Esophagus muscularis mucosa (tissue), 4 donors: ENCODE data around the gene ANKRD11. TPM values are rescaled to one million over a fixed set of nuclear protein-coding genes. Genes with fewer than 3 reads are reported as not detected.
A peak's percentile ranks its signal among the peaks of the same experiment; 100 is the strongest.

ENCODE experiments used
- DNase-seq: peaks from one replicate; pipeline ENCODE4 v3.0.0-alpha.2; 2017; ENCODE audit errors: extremely low spot score
- H3K27ac ChIP-seq, 4 donors: fragments of 200-600 bp; sonication (generic); replicated peaks in 1 of 4; 1 replicate in 3 of 4; 2 replicates in 1 of 4; pipeline ENCODE4 v1.5.1; 2016 to 2019; ENCODE audit warnings: mild to moderate bottlenecking in 1 of 4
- H3K27me3 ChIP-seq, 4 donors: fragments of 200-600 bp; sonication (generic); one replicate each; pipeline versions ENCODE4 v1.5.1 to v1.6.0; 2016 to 2019
- H3K36me3 ChIP-seq, 4 donors: fragments of 200-600 bp; sonication (generic); one replicate each; pipeline ENCODE4 v1.5.1; 2016 to 2019
- H3K4me1 ChIP-seq, 4 donors: fragments of 200-600 bp; sonication (generic); one replicate each; pipeline ENCODE4 v1.5.1; 2016 to 2019
- H3K4me3 ChIP-seq, 4 donors: fragments of 200-600 bp; sonication (generic); 1 replicate in 2 of 4; 2 replicates in 2 of 4; pipeline ENCODE4 v1.5.1; 2016 to 2019; ENCODE audit warnings: mild to moderate bottlenecking in 4 of 4, moderate library complexity in 1 of 4
- H3K9me3 ChIP-seq, 4 donors: fragments of 200-600 bp; sonication (generic); 1 replicate in 3 of 4; 2 replicates in 1 of 4; pipeline ENCODE4 v1.5.1; 2016 to 2019
- EP300 ChIP-seq: sonication (generic); formaldehyde crosslinking; IDR thresholded peaks from one replicate; pipeline ENCODE4 v1.6.1; 2017; ENCODE audit warnings: antibody characterized with exemption
- POLR2A ChIP-seq: fragments of 450-650 bp; IDR thresholded peaks from one replicate; pipeline ENCODE4 v1.6.1; 2017; ENCODE audit warnings: antibody characterized with exemption, moderate library complexity, mild to moderate bottlenecking, low read depth
- POLR2AphosphoS5 ChIP-seq, 2 donors: sonication (generic); formaldehyde crosslinking; IDR thresholded peaks; one replicate each; pipeline ENCODE4 v1.6.1; 2017; ENCODE audit warnings: antibody characterized with exemption in 2 of 2
- WGBS: methylation state at CpG from one replicate; pipeline ENCODE4 v1.1.5; 2018; 5-methylcytosine and 5-hydroxymethylcytosine counted together
- intact Hi-C: fragments of 100-400 bp; cut with DNase I; formaldehyde crosslinking; loops from one replicate; pipeline ENCODE4 v1.15.1; 2023
- total RNA-seq, 4 donors: library from RNA; depleted of rRNA; stranded (reverse); fragments of >200 nt; gene quantifications; one replicate each; pipeline versions ENCODE4 v1.1.0 to v1.2.1, GENCODE V29; 2016
- TF ChIP-seq, protein P1 (sequence below), 3 experiments: fragments of 200-600 bp in 2 of 3; fragments of 450-650 bp in 1 of 3; sonication (generic) in 2 of 3; IDR thresholded peaks; one replicate each; pipeline ENCODE4 v1.5.1; 2017 to 2019; ENCODE audit warnings: antibody characterized with exemption in 3 of 3, mild to moderate bottlenecking in 2 of 3, moderate library complexity in 1 of 3

ANKRD11 gene
- total RNA-seq, 4 donors from 2014 or later: 60.8 to 119 (median 105) TPM

DNA sequence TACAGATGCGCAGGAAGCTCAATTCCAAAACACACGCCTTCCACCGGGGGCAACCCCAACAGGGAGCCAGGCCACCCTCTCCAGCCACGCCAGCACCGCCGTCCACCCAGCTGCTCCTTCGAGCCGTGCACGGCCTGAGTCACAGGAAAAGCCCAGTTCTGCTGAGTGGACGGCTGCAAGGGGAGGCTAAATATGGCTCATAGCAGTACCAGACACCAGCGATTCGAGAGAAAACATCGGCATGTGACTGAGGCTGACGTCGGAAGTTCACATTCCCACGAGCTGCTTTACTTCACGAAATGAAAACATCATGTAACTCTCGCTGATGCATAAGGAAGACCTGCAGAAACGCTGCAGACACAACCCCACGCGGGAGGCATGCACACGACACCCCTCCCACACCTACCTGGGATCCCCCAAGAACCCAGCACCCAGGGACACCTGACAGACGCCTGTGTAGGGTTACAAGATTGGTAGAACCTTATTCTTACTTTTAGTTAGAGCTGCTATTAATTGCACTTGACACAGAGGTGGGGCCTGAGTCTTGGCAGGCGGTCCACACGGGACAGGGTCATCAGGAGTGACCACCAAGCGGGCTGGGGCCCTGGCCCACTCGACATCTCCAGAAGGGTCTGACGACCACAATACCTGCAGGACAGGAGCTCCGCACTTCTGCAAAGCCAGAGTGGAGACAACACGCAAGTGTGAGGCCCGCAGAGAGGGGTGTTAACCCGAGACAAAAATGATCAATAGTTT, 116.8 kb downstream of the ANKRD11 start:
- Histone ChIP-seq H3K36me3 (peaks cover 0 to 12% (median 3%) of the 10 kb centered on the region in 4 donors), H3K27ac (peak overlapping the region in 1 of 4 donors; percentile 36), H3K4me1 (peaks cover 53 to 75% (median 64%) of the 10 kb centered on the region in 4 donors), H3K27me3 (no peaks in the 10 kb centered on the region), H3K4me3 (no peak overlapping the region), H3K9me3 (peaks cover 0 to 10% (median 0%) of the 10 kb centered on the region in 4 donors)
- intact Hi-C loops: no loop called here
- WGBS: 71% methylated on average over 32 of the region's 32 CpGs
- TF ChIP-seq, protein P1, sequence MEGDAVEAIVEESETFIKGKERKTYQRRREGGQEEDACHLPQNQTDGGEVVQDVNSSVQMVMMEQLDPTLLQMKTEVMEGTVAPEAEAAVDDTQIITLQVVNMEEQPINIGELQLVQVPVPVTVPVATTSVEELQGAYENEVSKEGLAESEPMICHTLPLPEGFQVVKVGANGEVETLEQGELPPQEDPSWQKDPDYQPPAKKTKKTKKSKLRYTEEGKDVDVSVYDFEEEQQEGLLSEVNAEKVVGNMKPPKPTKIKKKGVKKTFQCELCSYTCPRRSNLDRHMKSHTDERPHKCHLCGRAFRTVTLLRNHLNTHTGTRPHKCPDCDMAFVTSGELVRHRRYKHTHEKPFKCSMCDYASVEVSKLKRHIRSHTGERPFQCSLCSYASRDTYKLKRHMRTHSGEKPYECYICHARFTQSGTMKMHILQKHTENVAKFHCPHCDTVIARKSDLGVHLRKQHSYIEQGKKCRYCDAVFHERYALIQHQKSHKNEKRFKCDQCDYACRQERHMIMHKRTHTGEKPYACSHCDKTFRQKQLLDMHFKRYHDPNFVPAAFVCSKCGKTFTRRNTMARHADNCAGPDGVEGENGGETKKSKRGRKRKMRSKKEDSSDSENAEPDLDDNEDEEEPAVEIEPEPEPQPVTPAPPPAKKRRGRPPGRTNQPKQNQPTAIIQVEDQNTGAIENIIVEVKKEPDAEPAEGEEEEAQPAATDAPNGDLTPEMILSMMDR (IDR thresholded peaks at IDR 0.05): no peak
- TF ChIP-seq POLR2A: no peak
- no peak for TF ChIP-seq EP300
- TF ChIP-seq POLR2AphosphoS5 (IDR thresholded peaks at IDR 0.05): peak in 1 of 2 donors; percentile 44
- no peak for DNase-seq

- H3K4me3 ChIP-seq: no peak overlapping the region
- peaks cover 0 to 12% (median 3%) of the 10 kb centered on the region in 4 donors for H3K36me3 ChIP-seq
- H3K4me1 ChIP-seq: peaks cover 58 to 77% (median 66%) of the 10 kb centered on the region in 4 donors
- TF ChIP-seq POLR2A: no peak
- TF ChIP-seq EP300: no peak
- TF ChIP-seq POLR2AphosphoS5 (IDR thresholded peaks at IDR 0.05): no peak
- TF ChIP-seq, protein P1 (IDR thresholded peaks at IDR 0.05): no peak
- DNase-seq: no peak
- 94% methylated on average over 12 of the region's 32 CpGs for WGBS
- H3K27me3 ChIP-seq: no peaks in the 10 kb centered on the region
- intact Hi-C loops: no loop called here
- H3K27ac ChIP-seq: no peak overlapping the region
- peaks cover 0 to 10% (median 0%) of the 10 kb centered on the region in 4 donors for H3K9me3 ChIP-seq
Observed at GRCh38 chr16:89371968-89372634, 118.3 kb downstream of the ANKRD11 start.

- H3K27me3 ChIP-seq: no peaks in the 10 kb centered on the region
- TF ChIP-seq POLR2A (no peak), POLR2AphosphoS5 (IDR thresholded peaks at IDR 0.05) (no peak), EP300 (no peak)
- TF ChIP-seq, protein P1 (IDR thresholded peaks at IDR 0.05): no peak
- intact Hi-C loops: no loop called here
- no peak for DNase-seq
- H3K27ac ChIP-seq: no peak overlapping the region
- WGBS: 96% methylated on average over 12 of the region's 12 CpGs
- peaks cover 63 to 77% (median 70%) of the 10 kb centered on the region in 4 donors for H3K4me1 ChIP-seq
- peaks cover 0 to 12% (median 3%) of the 10 kb centered on the region in 4 donors for H3K36me3 ChIP-seq
- H3K9me3 ChIP-seq: peaks cover 0 to 7% (median 0%) of the 10 kb centered on the region in 4 donors
- no peak overlapping the region for H3K4me3 ChIP-seq
Observed at GRCh38 chr16:89371386-89371785, 119.0 kb downstream of the ANKRD11 start.

DNA sequence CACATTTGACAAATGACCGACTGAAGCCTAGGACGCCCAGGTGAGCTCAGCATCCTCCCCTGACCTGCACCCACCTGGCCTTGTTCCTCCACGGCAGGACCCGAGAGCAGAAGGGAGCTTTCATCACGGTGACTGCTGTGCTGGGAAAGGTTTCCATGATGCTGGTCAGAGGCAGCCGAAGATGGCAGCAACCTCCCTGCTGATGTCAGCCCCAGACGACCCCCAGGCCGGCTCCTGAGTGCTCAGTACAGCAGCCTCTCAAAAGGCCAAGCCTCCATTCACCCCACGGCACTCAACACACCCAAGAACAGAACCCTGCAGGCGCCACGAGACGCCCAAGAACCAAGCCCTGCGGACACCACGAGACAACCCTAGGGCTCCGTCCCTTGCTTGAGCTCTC, 119.8 kb downstream of the ANKRD11 start:
- Histone ChIP-seq H3K27me3 (no peaks in the 10 kb centered on the region), H3K4me3 (no peak overlapping the region), H3K36me3 (peaks cover 0 to 12% (median 3%) of the 10 kb centered on the region in 4 donors), H3K27ac (peak overlapping the region in 1 of 4 donors; percentile 25), H3K4me1 (peaks cover 64 to 79% (median 73%) of the 10 kb centered on the region in 4 donors), H3K9me3 (no peaks in the 10 kb centered on the region)
- DNase-seq: no peak
- TF ChIP-seq POLR2A (no peak), EP300 (no peak), POLR2AphosphoS5 (IDR thresholded peaks at IDR 0.05) (no peak)
- TF ChIP-seq, protein P1 (IDR thresholded peaks at IDR 0.05): no peak
- intact Hi-C loops: no loop called here
- 83% methylated on average over 7 of the region's 15 CpGs for WGBS
